Lung (tissue), 12 donors: ENCODE results near the gene SNCAIP. TPM values are rescaled to one million over a fixed set of nuclear protein-coding genes. Genes with fewer than 3 reads are reported as not detected.

Experiments
- ATAC-seq: fragments of 200-7000 bp; cut with Tn5 transposase; one replicate; pipeline ENCODE4 v1.9.1; 2020; ENCODE audit warnings: moderate number of reproducible peaks; ENCODE audit not compliant: insufficient read depth, low FRiP score
- DNase-seq, 3 donors: peaks; one replicate each; pipeline ENCODE4 v3.0.0-alpha.2; 2013 to 2017
- H3K27ac ChIP-seq, 2 donors: one replicate each; pipeline ENCODE4 v1.5.1; 2013; ENCODE audit warnings: mild to moderate bottlenecking in 2 of 2, moderate library complexity in 2 of 2, control low read depth in 1 of 2, inconsistent platforms in 1 of 2, low read depth in 1 of 2, low read length in 1 of 2
- H3K27me3 ChIP-seq, 3 donors: one replicate each; pipeline ENCODE4 v1.5.1; 2013; ENCODE audit warnings: low read length in 2 of 3; ENCODE audit not compliant: control insufficient read depth in 3 of 3, insufficient read depth in 3 of 3
- H3K36me3 ChIP-seq, 4 donors: one replicate each; pipeline ENCODE4 v1.5.1; 2013; ENCODE audit warnings: low read length in 4 of 4, mild to moderate bottlenecking in 1 of 4, moderate library complexity in 1 of 4; ENCODE audit not compliant: control insufficient read depth in 4 of 4, insufficient read depth in 4 of 4
- H3K4me1 ChIP-seq, 5 donors: one replicate each; pipeline ENCODE4 v1.5.1; 2013; ENCODE audit warnings: low read length in 5 of 5, mild to moderate bottlenecking in 2 of 5, moderate library complexity in 1 of 5; ENCODE audit not compliant: control insufficient read depth in 5 of 5, insufficient read depth in 5 of 5
- H3K4me3 ChIP-seq: one replicate; pipeline ENCODE4 v1.5.1; 2013; ENCODE audit warnings: mild to moderate bottlenecking, control low read depth, moderate library complexity
- H3K9ac ChIP-seq, 2 donors: one replicate each; pipeline ENCODE4 v1.5.1; 2013; ENCODE audit warnings: low read length in 2 of 2, control low read depth in 1 of 2; ENCODE audit not compliant: insufficient read depth in 1 of 2
- H3K9me3 ChIP-seq, 4 donors: one replicate each; pipeline ENCODE4 v1.5.1; 2013; ENCODE audit warnings: low read length in 3 of 4, mild to moderate bottlenecking in 1 of 4, moderate library complexity in 1 of 4; ENCODE audit not compliant: control insufficient read depth in 4 of 4, insufficient read depth in 3 of 4
- CTCF ChIP-seq: IDR thresholded peaks from 2 replicates; pipeline ENCODE4 v1.5.1; 2012; ENCODE audit warnings: mild to moderate bottlenecking; ENCODE audit errors: control extremely low read depth, extremely low read depth
- WGBS, 2 donors: extraction: QIAGEN DNeasy Blood & Tissue Kit; methylation state at CpG; one replicate each; pipeline ENCODE4 v1.1.7; 2013; 5-methylcytosine and 5-hydroxymethylcytosine counted together
- polyA plus RNA-seq, 2 donors: library from polyadenylated mRNA; stranded (reverse); fragments of 200-250 nt; gene quantifications; one replicate each; pipeline ENCODE4 v1.2.1, GENCODE V29; 2013
- total RNA-seq, 2 donors: library from RNA; depleted of rRNA in 1 of 2; stranded (reverse); fragments of >200 nt in 1 of 2; gene quantifications; one replicate each; pipeline ENCODE4 v1.2.1, GENCODE V29; 2014 to 2021
- donor health status: control.
- donor health status: control.
- donor health status: Bipolar disorder and iron deficiency.
- donor health status: healthy.
- donor health status: DM: yes; HTN: yes; CAD: no.

Gene SNCAIP
- total and polyA plus RNA-seq, 4 donors = 1.4 to 25.7 (median 4.7) TPM

- Histone ChIP-seq H3K4me3 (no peak overlapping the region), H3K9me3 (no peaks in the 10 kb centered on the region), H3K4me1 (peaks cover 0 to 66% (median 0%) of the 10 kb centered on the region in 5 donors), H3K27ac (no peak overlapping the region), H3K9ac (no peak overlapping the region), H3K27me3 (no peaks in the 10 kb centered on the region), H3K36me3 (peaks cover 0 to 5% (median under 1%) of the 10 kb centered on the region in 4 donors)
- WGBS, 2 donors = 70 to 71% methylated on average over 6 of the region's 6 CpGs
- no peak for TF ChIP-seq CTCF
- DNase-seq (peak in 2 of 3 donors; percentile 86 to 90), ATAC-seq (no peak)
Measured at GRCh38 chr5:122420091-122420490, 108.1 kb downstream of the SNCAIP start.

- peaks cover 0 to 61% (median 0%) of the 10 kb centered on the region in 5 donors for H3K4me1 ChIP-seq
- no peaks in the 10 kb centered on the region for H3K9me3 ChIP-seq
- no peak overlapping the region for H3K4me3 ChIP-seq
- 84 to 93% methylated on average over 3 of the region's 3 CpGs for WGBS, 2 donors
- ATAC-seq (no peak), DNase-seq (peak in 1 of 3 donors; percentile 49)
- no peak for TF ChIP-seq CTCF
- no peaks in the 10 kb centered on the region for H3K27me3 ChIP-seq
- H3K36me3 ChIP-seq = peaks cover 0 to 5% (median under 1%) of the 10 kb centered on the region in 4 donors
- H3K27ac ChIP-seq = no peak overlapping the region
- H3K9ac ChIP-seq = no peak overlapping the region
Measured at GRCh38 chr5:122420537-122421236, 108.7 kb downstream of the SNCAIP start.

DNA sequence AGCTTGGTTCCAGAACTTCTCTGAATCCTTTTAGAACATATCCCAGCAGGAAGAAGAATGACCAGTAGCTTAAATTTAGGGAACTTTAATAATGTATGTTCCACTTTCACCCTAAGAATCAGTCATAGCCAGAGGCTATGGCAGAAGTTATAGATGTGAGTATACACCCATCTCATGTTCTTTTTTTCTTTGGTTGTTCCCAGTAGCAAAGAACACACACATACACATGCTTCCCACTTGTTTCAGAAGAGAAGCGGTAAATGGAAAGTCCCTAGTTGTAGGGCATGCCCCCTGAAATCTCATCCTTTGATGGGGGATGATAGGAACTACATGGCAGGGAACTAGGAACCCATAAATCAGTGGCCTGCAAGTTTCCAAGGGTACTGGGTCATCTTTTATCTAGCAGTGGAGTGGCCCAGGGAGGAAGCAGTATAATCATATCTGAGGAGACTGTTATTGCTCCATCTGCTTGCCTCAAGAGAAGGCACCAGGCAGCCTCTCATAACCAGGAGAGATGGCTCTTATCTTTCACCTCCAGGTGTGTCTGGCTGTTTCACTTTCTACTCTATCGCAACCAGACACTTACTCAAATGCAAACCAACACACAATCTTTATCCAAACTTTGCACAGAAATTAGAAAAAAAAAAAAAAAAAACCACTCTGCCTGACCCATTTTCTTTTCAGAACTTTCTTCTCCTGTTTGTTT lies 109.5 kb downstream of the SNCAIP start:
- Histone ChIP-seq H3K9me3 (no peaks in the 10 kb centered on the region), H3K4me3 (no peak overlapping the region), H3K4me1 (peaks cover 0 to 52% (median 0%) of the 10 kb centered on the region in 5 donors), H3K27ac (no peak overlapping the region), H3K9ac (no peak overlapping the region), H3K36me3 (peaks cover 0 to 5% (median under 1%) of the 10 kb centered on the region in 4 donors), H3K27me3 (no peaks in the 10 kb centered on the region)
- DNase-seq = no peak
- WGBS, 2 donors = 84 to 87% methylated on average over 2 of the region's 2 CpGs
- no peak for ATAC-seq
- no peak for TF ChIP-seq CTCF
